ENCODE data around the gene PTPN1. TPM values are rescaled to one million over a fixed set of nuclear protein-coding genes. Genes with fewer than 3 reads are reported as not detected.

The PTPN1 gene
- total and polyA plus RNA-seq, 2 of the 13 experiments (the other 11 are each of a cell fraction or from before 2014, with no cell fraction given): 17.7 to 37.2 TPM

DNA sequence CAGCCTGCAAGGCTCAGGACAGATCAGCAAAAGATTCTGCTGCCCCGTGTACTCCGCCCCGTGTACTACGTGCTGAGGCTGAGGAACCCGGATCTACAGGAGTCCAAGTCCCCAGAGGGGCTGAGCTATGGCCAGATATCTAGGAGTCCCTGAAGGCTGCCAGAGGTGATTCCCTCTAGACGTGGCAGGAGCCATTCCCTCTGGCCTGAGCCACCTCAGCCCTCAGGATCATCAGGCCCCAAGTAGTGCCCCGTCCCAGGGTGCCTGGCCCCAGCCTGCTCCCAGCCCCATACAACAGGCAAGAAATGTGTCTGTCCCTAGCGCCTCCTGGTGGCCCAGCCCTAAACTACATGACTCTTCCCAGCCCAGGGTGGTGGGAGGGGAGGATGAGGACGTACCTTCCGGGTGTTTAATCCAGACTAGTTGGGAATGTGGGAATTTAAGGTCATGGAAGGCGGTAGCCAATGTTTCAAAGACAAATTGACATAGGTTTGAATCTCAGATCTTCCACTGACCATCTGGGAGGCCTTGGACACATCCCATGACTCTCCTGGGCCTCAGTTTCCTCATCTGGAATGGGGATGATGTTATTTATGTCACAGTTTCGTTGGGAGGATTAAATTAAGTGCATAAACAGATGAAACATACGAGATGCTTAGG lies 49.4 kb upstream of the PTPN1 start (continued):
- TF ChIP-seq SKI (IDR thresholded peaks at IDR 0.05; ENCODE audit: partially characterized antibody) (peak; percentile 47), NR2F1 (CRISPR knock-in tag; IDR thresholded peaks at IDR 0.05) (peak in 1 of 2 experiments; percentile 43; a peak in 1 of 4 replicates), TOPORS (CRISPR knock-in tag; IDR thresholded peaks at IDR 0.05) (no peak), IRX3 (CRISPR knock-in tag; IDR thresholded peaks at IDR 0.05; ENCODE audit: borderline replicate concordance, low read depth) (no peak; the same call in 1 of the 2 replicates), CBFB (CRISPR knock-in tag; IDR thresholded peaks at IDR 0.05) (peak; percentile 85), MBD4 (IDR thresholded peaks at IDR 0.05; ENCODE audit: borderline replicate concordance, low read length) (no peak), ZSCAN5A (CRISPR knock-in tag; IDR thresholded peaks at IDR 0.05; ENCODE audit: borderline replicate concordance) (0 out of 2 replicates have a peak, but pooled peaks have one; percentile 52), SETDB1 (CRISPR knock-in tag; IDR thresholded peaks at IDR 0.05; ENCODE audit: borderline replicate concordance) (no peak), TBP (CRISPR knock-in tag; IDR thresholded peaks at IDR 0.05) (no peak), ZNF777 (CRISPR knock-in tag; IDR thresholded peaks at IDR 0.05) (peak; percentile 80), POLR2A (IDR thresholded peaks at IDR 0.05; ENCODE audit: insufficient read depth in 1 of 2, low read depth in 2 of 2, low read length in 2 of 2) (peak in 1 of 2 experiments; percentile 28; a peak in 1 of 4 replicates), POLR2G (IDR thresholded peaks at IDR 0.05; ENCODE audit: low read depth, low read length) (peak; percentile 71), CBX1 (IDR thresholded peaks at IDR 0.05; ENCODE audit: low read depth) (peak; percentile 78), IKZF5 (CRISPR knock-in tag; IDR thresholded peaks at IDR 0.05) (peak; percentile 92; the same call in 1 of the 2 replicates), ZMAT5 (CRISPR knock-in tag; IDR thresholded peaks at IDR 0.05; ENCODE audit: borderline replicate concordance, low read depth) (no peak), FOXK1 (CRISPR knock-in tag; IDR thresholded peaks at IDR 0.05; ENCODE audit: borderline replicate concordance, low read depth) (peak; percentile 81; the same call in 1 of the 2 replicates), HNRNPK (IDR thresholded peaks at IDR 0.05; ENCODE audit: low read depth, low read length, poor library complexity, severe bottlenecking) (no peak), ZNF232 (CRISPR knock-in tag; IDR thresholded peaks at IDR 0.05; ENCODE audit: borderline replicate concordance) (no peak; the same call in 1 of the 2 replicates), ZNF264 (CRISPR knock-in tag; IDR thresholded peaks at IDR 0.05) (no peak)
- TF ChIP-seq, protein P1, sequence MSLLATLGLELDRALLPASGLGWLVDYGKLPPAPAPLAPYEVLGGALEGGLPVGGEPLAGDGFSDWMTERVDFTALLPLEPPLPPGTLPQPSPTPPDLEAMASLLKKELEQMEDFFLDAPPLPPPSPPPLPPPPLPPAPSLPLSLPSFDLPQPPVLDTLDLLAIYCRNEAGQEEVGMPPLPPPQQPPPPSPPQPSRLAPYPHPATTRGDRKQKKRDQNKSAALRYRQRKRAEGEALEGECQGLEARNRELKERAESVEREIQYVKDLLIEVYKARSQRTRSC (CRISPR knock-in tag; IDR thresholded peaks at IDR 0.05; ENCODE audit: low read depth): no peak
- TF ChIP-seq, protein P2, sequence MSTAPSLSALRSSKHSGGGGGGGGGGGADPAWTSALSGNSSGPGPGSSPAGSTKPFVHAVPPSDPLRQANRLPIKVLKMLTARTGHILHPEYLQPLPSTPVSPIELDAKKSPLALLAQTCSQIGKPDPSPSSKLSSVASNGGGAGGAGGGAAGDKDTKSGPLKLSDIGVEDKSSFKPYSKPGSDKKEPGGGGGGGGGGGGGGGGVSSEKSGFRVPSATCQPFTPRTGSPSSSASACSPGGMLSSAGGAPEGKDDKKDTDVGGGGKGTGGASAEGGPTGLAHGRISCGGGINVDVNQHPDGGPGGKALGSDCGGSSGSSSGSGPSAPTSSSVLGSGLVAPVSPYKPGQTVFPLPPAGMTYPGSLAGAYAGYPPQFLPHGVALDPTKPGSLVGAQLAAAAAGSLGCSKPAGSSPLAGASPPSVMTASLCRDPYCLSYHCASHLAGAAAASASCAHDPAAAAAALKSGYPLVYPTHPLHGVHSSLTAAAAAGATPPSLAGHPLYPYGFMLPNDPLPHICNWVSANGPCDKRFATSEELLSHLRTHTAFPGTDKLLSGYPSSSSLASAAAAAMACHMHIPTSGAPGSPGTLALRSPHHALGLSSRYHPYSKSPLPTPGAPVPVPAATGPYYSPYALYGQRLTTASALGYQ (CRISPR knock-in tag; IDR thresholded peaks at IDR 0.05): peak; percentile 66; the same call in 1 of the 2 replicates
- TF ChIP-seq, protein P3, sequence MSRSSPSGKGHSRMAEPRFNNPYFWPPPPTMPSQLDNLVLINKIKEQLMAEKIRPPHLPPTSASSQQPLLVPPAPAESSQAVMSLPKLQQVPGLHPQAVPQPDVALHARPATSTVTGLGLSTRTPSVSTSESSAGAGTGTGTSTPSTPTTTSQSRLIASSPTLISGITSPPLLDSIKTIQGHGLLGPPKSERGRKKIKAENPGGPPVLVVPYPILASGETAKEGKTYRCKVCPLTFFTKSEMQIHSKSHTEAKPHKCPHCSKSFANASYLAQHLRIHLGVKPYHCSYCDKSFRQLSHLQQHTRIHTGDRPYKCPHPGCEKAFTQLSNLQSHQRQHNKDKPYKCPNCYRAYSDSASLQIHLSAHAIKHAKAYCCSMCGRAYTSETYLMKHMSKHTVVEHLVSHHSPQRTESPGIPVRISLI (CRISPR knock-in tag; IDR thresholded peaks at IDR 0.05; ENCODE audit: borderline replicate concordance): peak; percentile 71; the same call in 1 of the 2 replicates
